GM12875 (cell line): ENCODE data around the gene TEX22.

Source experiments
- H3K4me3 ChIP-seq: one replicate; pipeline ENCODE4 v1.5.1; 2011; ENCODE audit warnings: low read depth, low read length, control low read depth
- CTCF ChIP-seq: IDR thresholded peaks from 2 replicates; pipeline ENCODE4 v1.5.1; 2011; ENCODE audit warnings: low read depth, mild to moderate bottlenecking, control low read depth, inconsistent platforms, low read length, moderate library complexity, borderline replicate concordance; ENCODE audit not compliant: insufficient read depth

Gene TEX22

GRCh38 chr14:105353136-105353535, 45.2 kb upstream of the TEX22 start:
- no peak for TF ChIP-seq CTCF
- H3K4me3 ChIP-seq, result no peak overlapping the region

GRCh38 chr14:105354541-105354940, 43.8 kb upstream of the TEX22 start:
- no peak for TF ChIP-seq CTCF
- no peak overlapping the region for H3K4me3 ChIP-seq

DNA sequence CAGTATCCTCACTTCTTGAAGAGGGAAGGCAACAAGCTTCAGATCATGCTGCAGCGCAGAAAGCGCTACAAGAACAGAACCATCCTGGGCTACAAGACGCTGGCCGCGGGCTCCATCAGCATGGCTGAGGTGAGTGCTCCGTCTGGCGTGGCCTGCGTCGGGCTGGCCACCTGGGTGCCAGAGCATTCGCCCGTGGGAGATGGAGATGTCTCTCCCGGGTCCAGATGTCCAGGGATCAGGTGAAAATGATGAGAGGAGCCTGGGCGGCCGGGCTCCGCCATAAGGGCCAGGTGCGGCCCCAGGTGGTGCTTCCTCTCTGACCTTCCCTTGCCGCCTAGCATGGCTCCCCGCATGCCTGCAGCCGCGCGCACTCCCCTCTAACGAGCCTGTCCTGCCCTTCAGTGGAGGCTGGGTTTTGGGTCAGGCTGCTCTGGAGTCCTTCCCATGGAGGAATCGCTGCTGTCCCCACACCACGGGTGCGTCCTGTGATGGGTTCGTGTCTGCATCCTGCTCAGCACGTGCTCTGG, 43.2 kb upstream of the TEX22 start:
- TF ChIP-seq CTCF, result no peak
- no peak overlapping the region for H3K4me3 ChIP-seq

DNA sequence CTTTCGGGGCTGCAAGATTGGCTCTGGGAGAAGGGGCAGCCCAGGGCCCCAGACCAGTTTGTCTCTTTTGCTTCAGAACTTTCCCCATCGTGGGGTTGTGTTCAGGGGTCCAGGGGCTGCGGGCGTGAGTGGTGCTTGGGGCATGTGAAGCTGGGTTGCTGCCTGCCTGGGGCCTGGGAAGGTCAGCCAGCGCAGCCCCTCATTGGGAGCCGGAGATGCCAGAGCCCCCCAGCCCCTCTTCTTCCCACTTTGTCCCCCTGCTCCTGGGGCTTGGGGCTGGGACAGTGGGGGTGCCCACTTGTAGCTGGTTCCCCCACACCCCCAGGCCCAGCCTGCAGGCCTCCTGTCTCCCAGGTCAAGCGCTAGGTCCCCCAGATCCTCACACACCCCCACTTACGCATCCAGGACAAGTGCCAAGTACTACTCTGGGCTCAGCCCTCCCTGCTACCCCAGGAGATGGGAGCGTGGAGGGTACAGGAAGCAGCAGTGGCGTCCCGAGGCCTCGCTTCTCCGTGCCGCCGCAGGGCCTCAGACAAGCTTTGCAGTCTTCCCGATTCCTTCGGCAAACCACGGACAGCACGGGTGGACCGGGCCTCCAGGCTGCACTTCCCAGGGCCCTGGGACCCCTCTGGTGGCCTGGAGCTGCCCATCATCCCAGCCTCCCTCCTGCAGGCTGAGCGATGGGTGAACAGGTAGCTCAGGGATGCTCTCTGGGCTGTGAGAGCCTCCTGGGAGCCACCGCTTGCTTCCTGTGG, 42.3 kb upstream of the TEX22 start:
- no peak for TF ChIP-seq CTCF

GRCh38 chr14:105356927-105357326, 41.4 kb upstream of the TEX22 start:
- no peak overlapping the region for H3K4me3 ChIP-seq

More for the DNA sequence above, 42.3 kb upstream of the TEX22 start:
- no peak overlapping the region for H3K4me3 ChIP-seq

GRCh38 chr14:105357626-105358025, 40.7 kb upstream of the TEX22 start:
- no peak overlapping the region for H3K4me3 ChIP-seq
- TF ChIP-seq CTCF, result no peak

More at GRCh38 chr14:105356927-105357326, 41.4 kb upstream of the TEX22 start:
- no peak for TF ChIP-seq CTCF
